HL-60 (cell line): ENCODE data around the gene RSBN1L.
A peak's percentile ranks its signal among the peaks of the same experiment; 100 is the strongest.

Source experiments
- DNase-seq, 2 experiments: peaks; one replicate each; pipeline ENCODE4 v3.0.0-alpha.2; 2010 to 2020; ENCODE audit warnings: low read depth in 1 of 2, low spot score in 1 of 2
- H3K27ac ChIP-seq: fragments of 250-450 bp; sonication (Bioruptor Pico); replicated peaks from 2 replicates; pipeline ENCODE4 v1.5.1; 2020; ENCODE audit warnings: mild to moderate bottlenecking, moderate library complexity
- H3K27me3 ChIP-seq: fragments of 250-450 bp; sonication (Bioruptor Pico); 2 replicates; pipeline ENCODE4 v1.5.1; 2021; ENCODE audit warnings: mild to moderate bottlenecking, moderate library complexity; ENCODE audit not compliant: insufficient read depth, poor library complexity, severe bottlenecking
- H3K4me3 ChIP-seq: replicated peaks from 2 replicates; pipeline ENCODE4 v1.5.1; 2011; ENCODE audit warnings: mild to moderate bottlenecking, control low read depth, low read length; ENCODE audit not compliant: insufficient read depth
- GABPA ChIP-seq: IDR thresholded peaks from 2 replicates; pipeline ENCODE4 v1.6.1; 2012; ENCODE audit warnings: low read depth
- POLR2AphosphoS5 ChIP-seq: IDR thresholded peaks from 2 replicates; pipeline ENCODE4 v1.6.1; 2012; ENCODE audit warnings: low read depth
- REST ChIP-seq: IDR thresholded peaks from 2 replicates; pipeline ENCODE4 v1.6.1; 2012; ENCODE audit warnings: low read depth; ENCODE audit not compliant: insufficient replicate concordance
- SPI1 ChIP-seq: IDR thresholded peaks from 2 replicates; pipeline ENCODE4 v1.6.1; 2012; ENCODE audit warnings: low read depth, mild to moderate bottlenecking, borderline replicate concordance
- TF ChIP-seq, protein P1 (sequence below): IDR thresholded peaks from one replicate; pipeline ENCODE4 v1.5.1; 2011; ENCODE audit warnings: low read length, control low read depth, inconsistent platforms; ENCODE audit not compliant: insufficient read depth

RSBN1L gene

GRCh38 chr7:77797734-77798393 lies 101.6 kb downstream of the RSBN1L start:
- DNase-seq = no peak
- peak overlapping the region; percentile 99 for H3K4me3 ChIP-seq
- TF ChIP-seq REST (no peak), GABPA (no peak), POLR2AphosphoS5 (no peak; the same call in 1 of the 2 replicates), SPI1 (no peak)
- TF ChIP-seq, protein P1, sequence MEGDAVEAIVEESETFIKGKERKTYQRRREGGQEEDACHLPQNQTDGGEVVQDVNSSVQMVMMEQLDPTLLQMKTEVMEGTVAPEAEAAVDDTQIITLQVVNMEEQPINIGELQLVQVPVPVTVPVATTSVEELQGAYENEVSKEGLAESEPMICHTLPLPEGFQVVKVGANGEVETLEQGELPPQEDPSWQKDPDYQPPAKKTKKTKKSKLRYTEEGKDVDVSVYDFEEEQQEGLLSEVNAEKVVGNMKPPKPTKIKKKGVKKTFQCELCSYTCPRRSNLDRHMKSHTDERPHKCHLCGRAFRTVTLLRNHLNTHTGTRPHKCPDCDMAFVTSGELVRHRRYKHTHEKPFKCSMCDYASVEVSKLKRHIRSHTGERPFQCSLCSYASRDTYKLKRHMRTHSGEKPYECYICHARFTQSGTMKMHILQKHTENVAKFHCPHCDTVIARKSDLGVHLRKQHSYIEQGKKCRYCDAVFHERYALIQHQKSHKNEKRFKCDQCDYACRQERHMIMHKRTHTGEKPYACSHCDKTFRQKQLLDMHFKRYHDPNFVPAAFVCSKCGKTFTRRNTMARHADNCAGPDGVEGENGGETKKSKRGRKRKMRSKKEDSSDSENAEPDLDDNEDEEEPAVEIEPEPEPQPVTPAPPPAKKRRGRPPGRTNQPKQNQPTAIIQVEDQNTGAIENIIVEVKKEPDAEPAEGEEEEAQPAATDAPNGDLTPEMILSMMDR = no peak
- peak overlapping the region; percentile 80 for H3K27ac ChIP-seq
- H3K27me3 ChIP-seq = no peaks in the 10 kb centered on the region

DNA sequence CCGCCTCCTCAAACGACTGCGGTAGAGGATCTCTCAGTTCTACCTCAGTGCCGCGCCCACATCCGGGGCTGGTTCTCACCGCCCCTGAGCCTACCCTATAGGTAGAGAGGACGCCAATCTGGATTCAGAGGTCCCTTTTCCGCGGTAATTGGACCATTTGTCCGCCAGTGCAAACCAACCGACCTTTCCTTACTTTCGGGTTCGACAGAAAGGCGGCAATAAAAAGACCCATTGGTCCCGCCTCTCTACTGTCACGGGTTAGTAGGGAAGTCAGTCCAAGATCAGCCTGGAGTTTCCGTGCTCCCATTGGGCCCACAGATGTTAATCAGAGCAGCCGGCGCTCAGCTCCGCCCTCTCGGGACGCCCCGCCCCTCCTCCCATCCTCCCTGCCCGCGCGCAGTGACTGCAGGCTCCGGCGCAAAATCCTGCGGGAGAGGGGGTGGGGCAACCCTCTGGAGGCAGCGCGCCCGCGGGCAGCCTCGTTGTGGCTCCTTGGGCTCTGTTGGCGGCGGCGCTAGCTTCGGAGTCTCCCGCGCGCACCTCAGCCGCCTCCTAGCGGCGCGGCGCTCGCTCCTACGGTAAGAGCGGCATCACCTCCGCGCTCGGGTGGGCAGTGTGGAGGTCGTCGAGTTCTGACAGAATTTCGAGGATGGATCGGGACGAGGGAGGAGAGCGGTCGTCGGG lies 102.3 kb downstream of the RSBN1L start, which contains the start of the genes PHTF2 and TMEM60:
TSS of gene PHTF2 (plus strand) at position 380 of the 684 bp plus-strand sequence.
TSS of gene TMEM60 (minus strand) at position 41 of the 684 bp plus-strand sequence. CDS start 4,061 bp downstream, outside the sequence.
- H3K27ac ChIP-seq = peak within 1 kb of the TSS; percentile 80
- DNase-seq = peak; percentile 97 to 99
- no peaks in the 10 kb centered on the region for H3K27me3 ChIP-seq
- TF ChIP-seq REST (no peak), SPI1 (no peak), GABPA (peak; percentile 81), POLR2AphosphoS5 (peak; percentile 66)
- TF ChIP-seq, protein P1 = no peak
- peak within 1 kb of the TSS; percentile 99 for H3K4me3 ChIP-seq

- peak; percentile 36 to 61 for DNase-seq
- Histone ChIP-seq H3K4me3 (peak overlapping the region; percentile 99), H3K27me3 (no peaks in the 10 kb centered on the region), H3K27ac (peak overlapping the region; percentile 80)
- TF ChIP-seq SPI1 = peak; percentile 87
- no peak for TF ChIP-seq REST
Measured at GRCh38 chr7:77799078-77799964, 103.1 kb downstream of the RSBN1L start.
